Vagina (tissue), 2 donors: ENCODE measurements around the gene TBCD.

Experiments used
- POLR2A ChIP-seq, 2 donors: fragments of 450-650 bp; IDR thresholded peaks; one replicate each; pipeline ENCODE4 v1.6.1; 2017; ENCODE audit warnings: antibody characterized with exemption in 2 of 2, mild to moderate bottlenecking in 2 of 2, moderate library complexity in 2 of 2
- TF ChIP-seq, protein P1 (sequence below), 3 experiments: fragments of 450-650 bp in 2 of 3; fragments of 200-600 bp in 1 of 3; sonication (generic) in 1 of 3; IDR thresholded peaks; one replicate each; pipeline ENCODE4 v1.5.1; 2017 to 2019; ENCODE audit warnings: antibody characterized with exemption in 3 of 3, mild to moderate bottlenecking in 2 of 3, moderate library complexity in 2 of 3

DNA sequence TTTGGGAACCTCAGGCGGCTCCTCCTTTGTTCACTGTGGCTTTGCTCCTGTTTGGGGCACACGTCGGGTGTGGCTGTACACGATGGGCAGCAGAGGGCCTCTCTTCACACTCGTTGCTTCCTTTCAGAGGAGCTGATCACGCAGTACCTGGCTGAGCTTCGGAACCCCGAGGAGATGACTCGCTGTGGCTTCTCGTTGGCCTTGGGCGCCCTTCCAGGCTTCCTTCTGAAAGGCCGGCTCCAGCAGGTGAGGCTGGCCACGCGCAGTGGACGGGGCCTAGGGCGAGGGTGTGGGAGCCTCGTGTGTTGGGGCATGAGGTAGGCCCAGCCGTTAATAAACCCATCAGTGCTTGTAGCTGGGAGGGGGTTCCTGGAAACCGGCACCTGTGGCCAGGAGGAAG is 172.9 kb downstream of the TBCD start:
- TF ChIP-seq, protein P1, sequence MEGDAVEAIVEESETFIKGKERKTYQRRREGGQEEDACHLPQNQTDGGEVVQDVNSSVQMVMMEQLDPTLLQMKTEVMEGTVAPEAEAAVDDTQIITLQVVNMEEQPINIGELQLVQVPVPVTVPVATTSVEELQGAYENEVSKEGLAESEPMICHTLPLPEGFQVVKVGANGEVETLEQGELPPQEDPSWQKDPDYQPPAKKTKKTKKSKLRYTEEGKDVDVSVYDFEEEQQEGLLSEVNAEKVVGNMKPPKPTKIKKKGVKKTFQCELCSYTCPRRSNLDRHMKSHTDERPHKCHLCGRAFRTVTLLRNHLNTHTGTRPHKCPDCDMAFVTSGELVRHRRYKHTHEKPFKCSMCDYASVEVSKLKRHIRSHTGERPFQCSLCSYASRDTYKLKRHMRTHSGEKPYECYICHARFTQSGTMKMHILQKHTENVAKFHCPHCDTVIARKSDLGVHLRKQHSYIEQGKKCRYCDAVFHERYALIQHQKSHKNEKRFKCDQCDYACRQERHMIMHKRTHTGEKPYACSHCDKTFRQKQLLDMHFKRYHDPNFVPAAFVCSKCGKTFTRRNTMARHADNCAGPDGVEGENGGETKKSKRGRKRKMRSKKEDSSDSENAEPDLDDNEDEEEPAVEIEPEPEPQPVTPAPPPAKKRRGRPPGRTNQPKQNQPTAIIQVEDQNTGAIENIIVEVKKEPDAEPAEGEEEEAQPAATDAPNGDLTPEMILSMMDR (IDR thresholded peaks at IDR 0.05) = no peak
- TF ChIP-seq POLR2A (IDR thresholded peaks at IDR 0.05) = no peak
